A549 (cell line): ENCODE results near the gene DYNLRB1. TPM values are rescaled to one million over a fixed set of nuclear protein-coding genes. Genes with fewer than 3 reads are reported as not detected.
A peak's percentile ranks its signal among the peaks of the same experiment; 100 is the strongest.

Experiments used
- ATAC-seq, 2 experiments: fragments of 200-7000 bp in 1 of 2; fragments of >200 bp in 1 of 2; cut with Nextera tagmentation in 1 of 2; cut with Tn5 transposase in 1 of 2; 3 replicates each; pipeline versions ENCODE4 v1.8.0 to v1.9.1; 2018 to 2020; ENCODE audit warnings: mild to moderate bottlenecking in 1 of 2, moderate library complexity in 1 of 2
- CTCF ChIA-PET: fragments of 300-600 bp; sonication (Branson Sonifier 250); formaldehyde crosslinking; extraction: SDS; loops from one replicate; lab custom pipeline; 2021; ENCODE audit warnings: antibody characterized with exemption, inconsistent platforms; lab: Yijun Ruan, JAX
- POLR2A ChIA-PET: fragments of 350-600 bp; formaldehyde crosslinking; extraction: SDS; loops from one replicate; lab custom pipeline; 2021; ENCODE audit warnings: antibody characterized with exemption, inconsistent platforms; lab: Yijun Ruan, JAX
- DNase-seq, 2 experiments: peaks; one replicate each; pipeline versions ENCODE4 v3.0.0 to v3.0.0-alpha.2; 2011 to 2016; ENCODE audit warnings: low read depth in 1 of 2, low spot score in 1 of 2
- FAIRE-seq: peaks from 2 replicates; lab custom pipeline; 2011; peaks lifted over from hg19 to GRCh38; lab: Jason Lieb, UNC
- H3K27ac ChIP-seq, 2 experiments: fragments of >200 bp; sonication (Bioruptor Twin); formaldehyde crosslinking; 3 replicates each; pipeline ENCODE4 v1.5.1; 2016 to 2017
- H3K4me1 ChIP-seq: fragments of >200 bp; sonication (Bioruptor Twin); formaldehyde crosslinking; 3 replicates; pipeline ENCODE4 v1.6.1; 2016
- H3K4me2 ChIP-seq: fragments of >200 bp; sonication (Bioruptor Twin); formaldehyde crosslinking; 3 replicates; pipeline ENCODE4 v1.6.1; 2016
- H3K4me3 ChIP-seq: fragments of >200 bp; sonication (Bioruptor Twin); formaldehyde crosslinking; 3 replicates; pipeline ENCODE4 v1.5.1; 2016
- H3K9me3 ChIP-seq: fragments of >200 bp; sonication (Bioruptor Twin); formaldehyde crosslinking; 3 replicates; pipeline ENCODE4 v1.6.1; 2016
- ATOH8 ChIP-seq: fragments of 250-450 bp; sonication (Bioruptor Pico); IDR thresholded peaks from 2 replicates; pipeline ENCODE4 v1.5.0; 2020; ENCODE audit warnings: low read depth, mild to moderate bottlenecking, moderate library complexity
- BCL3 ChIP-seq: fragments of >200 bp; sonication (Bioruptor Twin); formaldehyde crosslinking; IDR thresholded peaks from 3 replicates; pipeline ENCODE4 v1.6.1; 2016
- BHLHE40 ChIP-seq: IDR thresholded peaks from 2 replicates; pipeline ENCODE4 v1.6.1; 2012; ENCODE audit warnings: low read depth, low read length, inconsistent platforms
- CBX2 ChIP-seq: fragments of 200-600 bp; sonication (generic); IDR thresholded peaks from 2 replicates; pipeline ENCODE4 v1.6.1; 2016; ENCODE audit warnings: low read depth, mild to moderate bottlenecking, borderline replicate concordance
- E2F6 ChIP-seq: IDR thresholded peaks from 2 replicates; pipeline ENCODE4 v1.6.1; 2012; ENCODE audit warnings: low read depth, borderline replicate concordance
- EHMT2 ChIP-seq: fragments of 200-600 bp; sonication (generic); IDR thresholded peaks from 2 replicates; pipeline ENCODE4 v1.6.1; 2016; ENCODE audit warnings: antibody characterized with exemption, low read depth, mild to moderate bottlenecking, moderate library complexity
- ELK1 ChIP-seq: fragments of 150-350 bp; IDR thresholded peaks from 2 replicates; pipeline ENCODE4 v1.6.1; 2014; ENCODE audit warnings: low read depth, mild to moderate bottlenecking, low read length
- FOSL2 ChIP-seq, 2 experiments: fragments of 450-650 bp in 1 of 2; fragments of >200 bp in 1 of 2; sonication (Bioruptor Twin) in 1 of 2; formaldehyde crosslinking; IDR thresholded peaks; 2 replicates each; pipeline versions ENCODE4 v1.5.0 to v1.6.1; 2016 to 2020; ENCODE audit warnings: mild to moderate bottlenecking in 1 of 2, moderate library complexity in 1 of 2
- HDAC2 ChIP-seq: fragments of 200-600 bp; sonication (generic); IDR thresholded peaks from 2 replicates; pipeline ENCODE4 v1.6.1; 2016
- HEYL ChIP-seq: fragments of 250-450 bp; sonication (Bioruptor Pico); IDR thresholded peaks from 2 replicates; pipeline ENCODE4 v1.8.0; 2021; ENCODE audit warnings: mild to moderate bottlenecking, moderate library complexity
- HOXA7 ChIP-seq: fragments of 250-450 bp; sonication (Bioruptor Pico); IDR thresholded peaks from 2 replicates; pipeline ENCODE4 v1.5.0; 2020; ENCODE audit warnings: mild to moderate bottlenecking, moderate library complexity
- JUNB ChIP-seq: fragments of >200 bp; sonication (Bioruptor Twin); formaldehyde crosslinking; IDR thresholded peaks from 2 replicates; pipeline ENCODE4 v1.6.1; 2016
- KDM5A ChIP-seq: fragments of 200-600 bp; sonication (generic); IDR thresholded peaks from 2 replicates; pipeline ENCODE4 v1.6.1; 2016; ENCODE audit warnings: antibody characterized with exemption, mild to moderate bottlenecking
- MAX ChIP-seq: IDR thresholded peaks from 2 replicates; pipeline ENCODE4 v1.6.1; 2012
- MAZ ChIP-seq: fragments of 150-350 bp; IDR thresholded peaks from 2 replicates; pipeline ENCODE4 v1.6.1; 2014; ENCODE audit warnings: antibody characterized with exemption, low read depth, low read length, borderline replicate concordance
- MYC ChIP-seq: IDR thresholded peaks from 2 replicates; pipeline ENCODE4 v1.6.1; 2012; ENCODE audit warnings: mild to moderate bottlenecking, inconsistent platforms, low read length, improper control_type of control experiment, borderline replicate concordance
- NR3C1 ChIP-seq: fragments of >200 bp; sonication (Bioruptor Twin); formaldehyde crosslinking; IDR thresholded peaks from 3 replicates; pipeline ENCODE4 v1.6.1; 2017
- POLR2A ChIP-seq: IDR thresholded peaks from 2 replicates; pipeline ENCODE4 v1.6.1; 2012; ENCODE audit warnings: mild to moderate bottlenecking, low read length
- POLR2AphosphoS2 ChIP-seq: conservative IDR thresholded peaks from 2 replicates; pipeline ENCODE4 v1.6.1; 2012; ENCODE audit warnings: low read length, improper control_type of control experiment, inconsistent platforms
- RCOR1 ChIP-seq: fragments of 150-350 bp; IDR thresholded peaks from 2 replicates; pipeline ENCODE4 v1.6.1; 2014; ENCODE audit warnings: antibody characterized with exemption, low read length, low read depth
- ZSCAN20 ChIP-seq: fragments of 250-450 bp; sonication (Bioruptor Pico); IDR thresholded peaks from 2 replicates; pipeline ENCODE4 v1.8.0; 2022; ENCODE audit warnings: mild to moderate bottlenecking, moderate library complexity
- WGBS: methylation state at CpG from one replicate; pipeline ENCODE4 v1.1.6; 2017; ENCODE audit errors: missing lambda C conversion rate; 5-methylcytosine and 5-hydroxymethylcytosine counted together
- polyA plus RNA-seq, 4 experiments: library from polyadenylated mRNA; depleted of rRNA in 3 of 4; stranded (reverse); fragments of >200 nt; fragmentation: RNase III in 1 of 4; extraction: RNeasy Plus Mini Kit Qiagen cat#74134 plus additional on column Dnase treatment in 1 of 4; gene quantifications; 2 replicates in 3 of 4; 3 replicates in 1 of 4; pipeline ENCODE4 v1.2.3, GENCODE V29; 2011 to 2017

Gene DYNLRB1
- polyA plus RNA-seq, 2 of the 4 experiments (the other 2 are of a cell fraction): 148 to 211 TPM

- TF ChIP-seq ATOH8 (CRISPR knock-in tag) (no peak), HDAC2 (no peak), MYC (no peak), HEYL (no peak)
- TF ChIP-seq, all 56 proteins: peak for 0
Observed at GRCh38 chr20:34549929-34550305, 33.7 kb downstream of the DYNLRB1 start (continued).

GRCh38 chr20:34552569-34552968 is 36.3 kb downstream of the DYNLRB1 start:
- TF ChIP-seq BHLHE40: no peak
- H3K4me2 ChIP-seq: no peak overlapping the region
- CTCF ChIA-PET: interaction anchor here (1.2 to 1.6 kb wide), 5 partner anchors 14 to 240 kb away, joined by 3 to 6 read pairs (median 4); no protein-coding TSS in a partner anchor
- no peak overlapping the region for H3K4me3 ChIP-seq
- 91% methylated on average over 6 of the region's 6 CpGs for WGBS
- peaks cover 12% of the 10 kb centered on the region for H3K4me1 ChIP-seq
- H3K27ac ChIP-seq: no peak overlapping the region
- no peaks in the 10 kb centered on the region for H3K9me3 ChIP-seq
- no peak for DNase-seq
- no peak for FAIRE-seq
- POLR2A ChIA-PET: no interaction called here
- no peak for ATAC-seq

GRCh38 chr20:34553366-34553867 is 37.2 kb downstream of the DYNLRB1 start:
- WGBS: 36% methylated on average over 4 of the region's 4 CpGs
- CTCF ChIA-PET: interaction anchor here (0.8 to 1.6 kb wide), 7 partner anchors 9 to 240 kb away, joined by 3 to 6 read pairs (median 3); no protein-coding TSS in a partner anchor
- no peak for DNase-seq

More at GRCh38 chr20:34553366-34553867, 37.2 kb downstream of the DYNLRB1 start:
- POLR2A ChIA-PET: no interaction called here
- ATAC-seq: peak; percentile 25 to 39; a peak in 4 of 6 replicates
- H3K4me3 ChIP-seq: no peak overlapping the region
- H3K9me3 ChIP-seq: no peaks in the 10 kb centered on the region
- peak overlapping the region; percentile 33 for H3K4me2 ChIP-seq
- no peak for TF ChIP-seq CBX2
- no peak for TF ChIP-seq ZSCAN20 (CRISPR knock-in tag)
- TF ChIP-seq POLR2AphosphoS2: no peak
- TF ChIP-seq EHMT2: no peak
- no peak for TF ChIP-seq HDAC2
- TF ChIP-seq FOSL2 (IDR thresholded peaks at IDR 0.05): no peak
- no peak for TF ChIP-seq FOSL2 (CRISPR knock-in tag; IDR thresholded peaks at IDR 0.05)
- TF ChIP-seq BCL3: no peak
- no peak for TF ChIP-seq MAX
- TF ChIP-seq KDM5A: no peak
- TF ChIP-seq HOXA7 (CRISPR knock-in tag): no peak
- TF ChIP-seq E2F6: no peak
- no peak for TF ChIP-seq ELK1
- no peak for TF ChIP-seq BHLHE40
- no peak for TF ChIP-seq HEYL
- no peak for TF ChIP-seq RCOR1
- TF ChIP-seq NR3C1: no peak
- TF ChIP-seq POLR2A: no peak
- no peak for TF ChIP-seq JUNB
- no peak for TF ChIP-seq ATOH8 (CRISPR knock-in tag)
- no peak for TF ChIP-seq MAZ
- TF ChIP-seq, all 56 proteins: peak for 0
- no peak for FAIRE-seq
- peaks cover 15% of the 10 kb centered on the region for H3K4me1 ChIP-seq
- H3K27ac ChIP-seq: peak overlapping the region in 1 of 2 experiments; percentile 42; a peak in 1 of 6 replicates
